ENCODE data around the gene SLU7. TPM values are rescaled to one million over a fixed set of nuclear protein-coding genes. Genes with fewer than 3 reads are reported as not detected.
A peak's percentile ranks its signal among the peaks of the same experiment; 100 is the strongest.

Gene SLU7
- polyA plus RNA-seq, 1 of the 3 experiments (the other 2 are of a cell fraction), result 22.3 TPM

- H3K9ac ChIP-seq, result peak overlapping the region; percentile 12; the same call in 1 of the 2 replicates
- H3K4me1 ChIP-seq (ENCODE audit: control insufficient read depth in 1 of 2, insufficient read depth in 2 of 2, low read depth in 1 of 2, low read length in 1 of 2), result peaks cover 0 to 21% of the 10 kb centered on the region in 2 experiments; a peak in 3 of 4 replicates
- POLR2A ChIA-PET, result no interaction called here
- no peaks in the 10 kb centered on the region for H3K36me3 ChIP-seq (replicated peaks in 1 of 2; ENCODE audit: control insufficient read depth in 1 of 2, insufficient read depth in 2 of 2, low read length in 1 of 2)
- peaks cover 14% of the 10 kb centered on the region for H3F3A ChIP-seq (replicated peaks; ENCODE audit: insufficient read depth)
- H3K4me3 ChIP-seq (ENCODE audit: low read depth in 2 of 2, low read length in 1 of 2), result no peak overlapping the region
- no peaks in the 10 kb centered on the region for H3K27me3 ChIP-seq (ENCODE audit: insufficient read depth)
- no peaks in the 10 kb centered on the region for H4K20me1 ChIP-seq (ENCODE audit: insufficient read depth)
- H3K27ac ChIP-seq (ENCODE audit: low read depth in 2 of 2, low read length in 1 of 2), result peak overlapping the region in 1 of 2 experiments; percentile 54; a peak in 2 of 4 replicates
- TF ChIP-seq JUND (IDR thresholded peaks at IDR 0.05) (peak; percentile 10; the same call in 1 of the 2 replicates), TCF12 (IDR thresholded peaks at IDR 0.05) (peak; percentile 85), USF1 (IDR thresholded peaks at IDR 0.05; ENCODE audit: borderline replicate concordance, low read depth) (no peak), IRF3 (IDR thresholded peaks at IDR 0.05; ENCODE audit: low read depth, low read length) (no peak), CHD2 (IDR thresholded peaks at IDR 0.05; ENCODE audit: low read length, partially characterized antibody) (no peak), MAX (IDR thresholded peaks at IDR 0.05; ENCODE audit: low read depth) (peak; percentile 73), EZH2phosphoT487 (IDR thresholded peaks at IDR 0.05; ENCODE audit: borderline replicate concordance, low read depth) (no peak), EP300 (IDR thresholded peaks at IDR 0.05; ENCODE audit: borderline replicate concordance in 1 of 2, low read depth in 1 of 2, low read length in 1 of 2) (peak in 1 of 2 experiments; percentile 75; a peak in 2 of 4 replicates), RXRA (IDR thresholded peaks at IDR 0.05; ENCODE audit: borderline replicate concordance, low read depth) (no peak), CTCF (IDR thresholded peaks at IDR 0.05) (no peak), NFIC (IDR thresholded peaks at IDR 0.05; ENCODE audit: borderline replicate concordance) (peak; percentile 58; the same call in 1 of the 2 replicates), FOXM1 (IDR thresholded peaks at IDR 0.05; ENCODE audit: low read depth) (0 out of 2 replicates have a peak, but pooled peaks have one; percentile 57), MEF2A (IDR thresholded peaks at IDR 0.05; ENCODE audit: borderline replicate concordance, low read depth) (peak; percentile 26; the same call in 1 of the 2 replicates)
- no peaks in the 10 kb centered on the region for H3K9me3 ChIP-seq
- no peaks in the 10 kb centered on the region for H3K9me2 ChIP-seq
- CTCF ChIA-PET, result interaction anchor here (1.0 to 4.3 kb wide), 3 partner anchors 15 to 481 kb away, joined by 3 to 29 read pairs (median 3); no protein-coding TSS in a partner anchor
- peak overlapping the region; percentile 43; the same call in 1 of the 2 replicates for H3K4me2 ChIP-seq
- H2AFZ ChIP-seq (ENCODE audit: low read depth), result peak overlapping the region; percentile 67
- 41% methylated on average over 21 of the region's 29 CpGs for WGBS (ENCODE audit: low lambda C conversion rate)
- DNase-seq, result peak; percentile 16
- H3K79me2 ChIP-seq (ENCODE audit: insufficient read depth), result no peaks in the 10 kb centered on the region
These were observed 48.9 kb upstream of the SLU7 start for GRCh38 chr5:160467555-160468362.
